Frontal cortex (tissue), 4 donors: Measurements from ENCODE around the gene SPIN4. TPM values are rescaled to one million over a fixed set of nuclear protein-coding genes. Genes with fewer than 3 reads are reported as not detected.
"Not testable (repeated sequence)": the region's sequence is repeated elsewhere in the genome, so short reads cannot be mapped to it uniquely, and the experiment has no call there.

Source experiments
- DNase-seq, 2 donors: peaks; one replicate each; pipeline ENCODE4 v3.0.0; 2012; ENCODE audit warnings: low spot score in 2 of 2
- FAIRE-seq: peaks from 2 replicates; lab custom pipeline; 2012; peaks lifted over from hg19 to GRCh38; lab: Jason Lieb, UNC
- total RNA-seq: library from RNA; depleted of rRNA; stranded (reverse); fragments of >200 nt; gene quantifications from one replicate; pipeline ENCODE4 v1.2.3, GENCODE V29; 2014
- donor health status: control.
- donor health status: control.
- donor health status: control.

Gene SPIN4
- total RNA-seq, result 9.0 TPM

GRCh38 chrX:63350941-63351616 is at the start of gene SPIN4:
Gene SPIN4 (minus strand): TSS chrX:63351332. CDS start chrX:63350819, 513 bp downstream.
- peak; percentile 62 to 70 for DNase-seq
- no peak for FAIRE-seq

DNA sequence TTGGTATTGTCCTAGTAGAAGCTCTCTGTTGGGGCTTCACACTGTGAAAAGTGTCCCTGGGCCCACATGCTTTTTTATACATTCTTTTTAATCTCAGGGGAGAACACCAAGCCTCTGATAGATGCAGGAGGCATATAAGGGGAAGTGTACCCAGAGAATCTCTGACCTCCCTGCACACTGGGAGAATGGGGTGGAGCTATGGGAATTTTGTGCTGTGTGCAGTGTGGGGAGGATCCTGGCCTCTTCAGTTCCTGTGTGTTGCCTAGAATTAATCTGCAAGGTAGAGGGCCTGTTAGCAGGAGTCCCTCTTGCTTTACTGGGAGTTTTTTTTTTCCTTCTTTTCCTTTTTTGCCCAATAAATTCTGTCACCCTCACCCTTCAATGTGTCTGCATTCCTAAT is 49.2 kb upstream of the SPIN4 start:
- FAIRE-seq (no peak), DNase-seq (no peak)

DNA sequence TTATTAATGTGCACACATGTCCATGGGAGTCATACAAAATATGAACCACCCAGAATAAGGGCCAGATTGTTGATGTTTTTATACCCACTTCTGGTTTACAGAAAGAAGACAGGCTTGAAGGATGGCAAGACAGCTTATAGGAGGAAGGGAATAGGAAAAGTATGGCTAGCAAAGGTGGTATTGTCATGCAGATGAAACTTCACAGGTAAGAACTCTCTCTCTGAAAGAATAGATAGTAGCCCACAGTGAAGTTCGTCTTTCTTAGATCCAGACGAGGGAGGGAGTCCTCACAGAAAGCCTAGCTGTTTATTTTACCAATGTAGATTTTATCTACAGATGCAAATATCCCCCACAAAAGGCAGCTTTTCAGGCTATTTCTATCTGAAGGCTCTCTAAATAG is 43.7 kb upstream of the SPIN4 start:
- FAIRE-seq, result no peak
- no peak for DNase-seq

DNA sequence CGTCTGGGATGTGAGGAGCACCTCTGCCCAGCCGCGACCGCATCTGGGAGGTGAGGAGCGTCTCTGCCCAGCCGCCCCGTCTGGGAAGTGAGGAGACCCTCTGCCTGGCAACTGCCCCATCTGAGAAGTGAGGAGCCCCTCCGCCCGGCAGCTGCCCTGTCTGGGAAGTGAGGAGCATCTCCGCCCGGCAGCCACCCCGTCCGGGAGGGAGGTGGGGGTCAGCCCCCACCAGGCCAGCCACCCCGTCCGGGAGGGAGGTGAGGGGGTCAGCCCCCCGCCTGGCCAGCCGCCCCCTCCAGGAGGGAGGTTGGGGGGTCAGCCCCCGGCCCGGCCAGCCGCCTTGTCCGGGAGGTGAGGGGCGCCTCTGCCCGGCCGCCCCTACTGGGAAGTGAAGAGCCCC is 42.0 kb upstream of the SPIN4 start:
- not testable (repeated sequence) for FAIRE-seq, DNase-seq

- DNase-seq (no peak), FAIRE-seq (no peak)
Observed at GRCh38 chrX:63387411-63387810, 36.3 kb upstream of the SPIN4 start.

GRCh38 chrX:63384263-63384662 is 33.1 kb upstream of the SPIN4 start:
- FAIRE-seq, DNase-seq: not testable (repeated sequence)

GRCh38 chrX:63373012-63373411 is 21.9 kb upstream of the SPIN4 start:
- not testable (repeated sequence) for FAIRE-seq

GRCh38 chrX:63367699-63368098 is 16.6 kb upstream of the SPIN4 start:
- not testable (repeated sequence) for FAIRE-seq

More at GRCh38 chrX:63373012-63373411, 21.9 kb upstream of the SPIN4 start:
- DNase-seq, result not testable (repeated sequence)

DNA sequence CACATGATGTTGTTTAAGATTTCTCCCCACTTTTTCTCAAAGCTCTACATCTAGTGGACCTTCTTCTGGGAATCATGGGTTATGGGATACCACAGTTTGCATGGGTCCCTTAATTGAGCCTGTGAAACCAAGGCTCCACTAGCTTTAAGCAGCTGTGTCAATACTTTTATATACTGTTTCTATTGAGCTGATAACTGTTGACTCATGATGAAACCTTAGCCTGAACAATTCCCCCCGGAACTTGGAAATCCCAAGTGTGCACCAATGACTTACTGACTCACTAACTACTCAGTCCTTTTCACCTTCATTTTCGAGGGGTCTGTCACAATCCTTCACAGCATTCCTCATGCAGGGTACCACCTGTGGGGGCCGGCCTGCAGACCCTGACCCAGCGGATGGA is 12.7 kb upstream of the SPIN4 start:
- FAIRE-seq, result no peak

More at GRCh38 chrX:63367699-63368098, 16.6 kb upstream of the SPIN4 start:
- DNase-seq, result not testable (repeated sequence)

GRCh38 chrX:63361494-63361893 is 10.4 kb upstream of the SPIN4 start:
- FAIRE-seq, result no peak

More for the DNA sequence above, 12.7 kb upstream of the SPIN4 start:
- no peak for DNase-seq

GRCh38 chrX:63354484-63354883 is 3.4 kb upstream of the SPIN4 start:
- no peak for DNase-seq
- no peak for FAIRE-seq

More at GRCh38 chrX:63361494-63361893, 10.4 kb upstream of the SPIN4 start:
- no peak for DNase-seq

- FAIRE-seq (no peak), DNase-seq (no peak)
Observed at GRCh38 chrX:63350465-63350877, 661 bp downstream of the SPIN4 start.

DNA sequence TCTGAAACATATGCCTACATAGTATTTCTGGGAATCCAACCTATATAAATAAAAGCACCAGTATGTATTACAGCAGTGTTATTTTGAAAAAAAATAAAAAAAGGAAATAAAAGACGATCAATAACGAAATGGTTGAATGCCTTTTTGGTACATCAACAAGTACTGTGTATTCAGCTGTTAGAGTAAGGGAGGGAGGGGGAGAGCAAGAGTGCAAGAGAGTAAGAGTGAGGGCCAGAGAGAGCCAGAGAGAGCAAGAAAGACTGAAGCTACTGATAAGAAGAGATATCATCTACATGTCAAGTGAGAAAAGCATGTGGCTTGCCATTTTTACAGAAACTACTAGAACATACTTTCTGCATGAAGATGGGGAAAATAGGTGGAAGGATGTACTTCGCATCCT is 1.8 kb downstream of the SPIN4 start:
- FAIRE-seq (no peak), DNase-seq (no peak)

DNA sequence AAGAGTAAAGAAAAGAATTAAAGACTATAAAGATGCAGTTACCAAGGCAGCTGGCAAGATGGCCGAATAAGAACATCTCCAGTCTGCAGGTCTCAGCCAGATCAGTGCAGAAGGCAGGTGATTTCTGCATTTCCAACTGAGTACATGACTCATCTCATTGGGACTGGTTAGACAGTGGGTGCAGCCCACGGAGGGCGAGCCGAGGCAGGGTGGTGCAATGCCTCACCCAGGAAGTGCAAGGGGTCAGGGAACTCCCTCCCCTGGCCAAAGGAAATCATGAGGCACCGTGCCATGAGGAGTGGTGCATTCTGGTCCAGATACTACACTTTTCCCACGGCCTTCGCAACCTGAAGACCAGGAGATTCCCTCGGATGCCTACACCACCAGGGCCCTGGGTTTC is 20.5 kb downstream of the SPIN4 start:
- no peak for DNase-seq
- no peak for FAIRE-seq

DNA sequence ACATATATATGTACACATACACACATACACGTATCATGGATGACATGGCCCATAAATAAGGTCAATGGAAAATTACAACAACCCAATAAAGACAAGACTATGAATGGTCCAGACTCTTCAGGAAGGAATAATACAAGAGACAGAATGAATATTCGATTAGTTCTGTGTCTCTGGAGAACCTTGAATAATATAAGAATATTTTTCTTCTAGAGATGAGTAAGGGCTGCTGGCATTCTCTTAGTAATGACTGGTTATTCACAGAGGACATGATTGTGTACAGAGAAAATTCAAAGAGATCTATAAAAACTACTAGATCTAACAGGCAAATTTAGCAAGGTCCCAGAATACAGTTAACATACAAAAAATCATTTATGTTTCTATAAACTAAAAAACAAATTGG is 23.3 kb downstream of the SPIN4 start:
- no peak for DNase-seq
- FAIRE-seq, result no peak

- FAIRE-seq, result no peak
- no peak for DNase-seq
Observed at GRCh38 chrX:63299596-63299995, 51.5 kb downstream of the SPIN4 start.
